ENCODE measurements around the gene PROZ. TPM values are rescaled to one million over a fixed set of nuclear protein-coding genes. Genes with fewer than 3 reads are reported as not detected.
"Not testable (repeated sequence)": the region's sequence is repeated elsewhere in the genome, so short reads cannot be mapped to it uniquely, and the experiment has no call there.

PROZ gene
- polyA plus RNA-seq, 2 of the 4 experiments (the other 2 are of a cell fraction), result not detected

GRCh38 chr13:113110852-113111315 lies 47.6 kb upstream of the PROZ start (continued):
- TF ChIP-seq, protein P1, sequence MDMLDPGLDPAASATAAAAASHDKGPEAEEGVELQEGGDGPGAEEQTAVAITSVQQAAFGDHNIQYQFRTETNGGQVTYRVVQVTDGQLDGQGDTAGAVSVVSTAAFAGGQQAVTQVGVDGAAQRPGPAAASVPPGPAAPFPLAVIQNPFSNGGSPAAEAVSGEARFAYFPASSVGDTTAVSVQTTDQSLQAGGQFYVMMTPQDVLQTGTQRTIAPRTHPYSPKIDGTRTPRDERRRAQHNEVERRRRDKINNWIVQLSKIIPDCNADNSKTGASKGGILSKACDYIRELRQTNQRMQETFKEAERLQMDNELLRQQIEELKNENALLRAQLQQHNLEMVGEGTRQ (IDR thresholded peaks at IDR 0.05), result no peak
- no peak for TF ChIP-seq RARB (CRISPR knock-in tag; IDR thresholded peaks at IDR 0.05)
- TF ChIP-seq RAD21 (conservative IDR thresholded peaks at IDR 0.05 in 1 of 2, IDR thresholded peaks at IDR 0.05 in 1 of 2), result no peak
- TF ChIP-seq CHD4 (IDR thresholded peaks at IDR 0.05; ENCODE audit: borderline replicate concordance), result no peak
- TF ChIP-seq JUN (IDR thresholded peaks at IDR 0.05), result no peak

DNA sequence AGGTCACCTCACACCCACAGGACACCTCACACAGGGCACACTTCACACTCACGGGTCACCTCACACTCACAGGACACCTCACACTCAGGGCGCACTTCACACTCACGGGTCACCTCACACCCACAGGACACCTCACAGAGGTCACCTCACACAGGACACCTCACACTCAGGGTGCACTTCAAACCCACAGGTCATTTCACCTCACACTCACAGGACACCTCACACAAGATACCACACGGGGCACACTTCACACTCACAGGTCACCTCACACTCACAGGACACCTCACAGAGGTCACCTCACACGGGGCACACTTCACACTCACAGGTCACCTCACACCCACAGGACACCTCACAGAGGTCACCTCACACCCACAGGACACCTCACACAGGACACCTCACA lies 46.6 kb upstream of the PROZ start:
- H3K4me1 ChIP-seq; H3K4me3 ChIP-seq; ATAC-seq; DNase-seq (ENCODE audit: low read depth in 1 of 2, low spot score in 1 of 2); CTCF ChIA-PET; POLR2A ChIA-PET; H3K4me2 ChIP-seq; H3K27ac ChIP-seq; FAIRE-seq; H3K9me3 ChIP-seq: not testable (repeated sequence)
- WGBS (ENCODE audit: missing lambda C conversion rate), result 50% methylated on average over 4 of the region's 5 CpGs

- H3K9me3 ChIP-seq; H3K4me2 ChIP-seq; DNase-seq (ENCODE audit: low read depth in 1 of 2, low spot score in 1 of 2); H3K4me3 ChIP-seq; H3K27ac ChIP-seq; H3K4me1 ChIP-seq; CTCF ChIA-PET; FAIRE-seq; ATAC-seq; POLR2A ChIA-PET: not testable (repeated sequence)
- 0% methylated on average over 1 of the region's 1 CpG for WGBS (ENCODE audit: missing lambda C conversion rate)
These were observed 46.0 kb upstream of the PROZ start for GRCh38 chr13:113112475-113112874.

DNA sequence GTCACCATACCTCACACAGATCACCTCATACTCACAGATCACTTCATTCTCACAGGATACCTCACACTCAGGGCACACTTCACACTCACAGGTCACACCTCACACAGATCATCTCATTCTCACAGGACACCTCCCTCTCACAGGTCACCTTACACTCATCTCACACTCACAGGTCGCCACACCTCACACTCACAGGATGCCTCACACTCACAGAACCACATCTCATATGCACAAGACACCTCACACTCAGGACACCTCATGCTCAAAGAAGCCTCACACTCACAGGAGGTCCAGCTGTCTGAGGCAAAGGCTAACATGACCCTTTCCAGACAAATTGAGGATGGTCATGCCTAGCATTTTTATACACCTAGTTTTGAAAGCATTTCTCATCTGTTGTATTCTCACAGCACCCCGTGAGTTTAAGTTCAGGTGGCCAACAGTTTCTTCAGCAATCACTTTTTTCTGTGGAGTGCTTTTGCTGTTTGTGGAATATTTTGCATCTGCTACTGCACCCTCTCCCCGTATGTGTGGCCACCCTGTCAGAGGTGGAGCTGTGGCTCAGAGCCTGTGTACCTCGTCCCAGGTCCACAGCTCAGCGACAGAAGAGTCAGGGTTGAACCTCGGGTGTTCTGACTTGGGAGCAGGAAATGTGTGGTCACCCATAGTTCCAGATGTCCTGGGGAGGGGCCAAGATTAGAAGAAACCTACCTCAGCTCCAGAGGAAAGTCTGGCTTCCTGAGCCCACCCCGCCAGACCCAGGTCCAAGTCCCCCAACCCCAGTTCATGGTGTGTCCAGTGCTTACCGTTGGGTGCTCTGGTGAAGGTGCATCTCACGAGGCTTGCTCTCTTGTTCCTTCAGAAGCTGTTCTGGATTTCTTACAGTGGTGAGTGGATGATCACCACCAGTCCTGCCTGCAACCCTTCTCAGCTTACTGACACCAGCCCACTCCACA lies 45.3 kb upstream of the PROZ start:
- POLR2A ChIA-PET, result no interaction called here
- CTCF ChIA-PET, result interaction anchor here (0.6 to 2.0 kb wide), 3 partner anchors 11 to 85 kb away, joined by 3 to 6 read pairs (median 5); no protein-coding TSS in a partner anchor
- WGBS (ENCODE audit: missing lambda C conversion rate), result 49% methylated on average over 6 of the region's 9 CpGs

More for the DNA sequence above, 45.3 kb upstream of the PROZ start:
- Histone ChIP-seq H3K9me3 (no peaks in the 10 kb centered on the region), H3K4me3 (no peak overlapping the region), H3K27ac (no peak overlapping the region), H3K4me2 (no peak overlapping the region), H3K4me1 (no peaks in the 10 kb centered on the region)
- TF ChIP-seq FOXS1 (CRISPR knock-in tag; IDR thresholded peaks at IDR 0.05) (no peak), NFE2L2 (conservative IDR thresholded peaks at IDR 0.05; ENCODE audit: low read length) (no peak), REST (IDR thresholded peaks at IDR 0.05) (no peak), BHLHE40 (IDR thresholded peaks at IDR 0.05; ENCODE audit: low read depth, low read length) (no peak)
- TF ChIP-seq, protein P2, sequence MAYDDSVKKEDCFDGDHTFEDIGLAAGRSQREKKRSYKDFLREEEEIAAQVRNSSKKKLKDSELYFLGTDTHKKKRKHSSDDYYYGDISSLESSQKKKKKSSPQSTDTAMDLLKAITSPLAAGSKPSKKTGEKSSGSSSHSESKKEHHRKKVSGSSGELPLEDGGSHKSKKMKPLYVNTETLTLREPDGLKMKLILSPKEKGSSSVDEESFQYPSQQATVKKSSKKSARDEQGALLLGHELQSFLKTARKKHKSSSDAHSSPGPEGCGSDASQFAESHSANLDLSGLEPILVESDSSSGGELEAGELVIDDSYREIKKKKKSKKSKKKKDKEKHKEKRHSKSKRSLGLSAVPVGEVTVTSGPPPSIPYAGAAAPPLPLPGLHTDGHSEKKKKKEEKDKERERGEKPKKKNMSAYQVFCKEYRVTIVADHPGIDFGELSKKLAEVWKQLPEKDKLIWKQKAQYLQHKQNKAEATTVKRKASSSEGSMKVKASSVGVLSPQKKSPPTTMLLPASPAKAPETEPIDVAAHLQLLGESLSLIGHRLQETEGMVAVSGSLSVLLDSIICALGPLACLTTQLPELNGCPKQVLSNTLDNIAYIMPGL (CRISPR knock-in tag; IDR thresholded peaks at IDR 0.05; ENCODE audit: borderline replicate concordance), result no peak
- FAIRE-seq (no peak), ATAC-seq (no peak), DNase-seq (ENCODE audit: low read depth in 1 of 2, low spot score in 1 of 2) (no peak)
